ENCODE measurements around the gene MORN5.

DNA sequence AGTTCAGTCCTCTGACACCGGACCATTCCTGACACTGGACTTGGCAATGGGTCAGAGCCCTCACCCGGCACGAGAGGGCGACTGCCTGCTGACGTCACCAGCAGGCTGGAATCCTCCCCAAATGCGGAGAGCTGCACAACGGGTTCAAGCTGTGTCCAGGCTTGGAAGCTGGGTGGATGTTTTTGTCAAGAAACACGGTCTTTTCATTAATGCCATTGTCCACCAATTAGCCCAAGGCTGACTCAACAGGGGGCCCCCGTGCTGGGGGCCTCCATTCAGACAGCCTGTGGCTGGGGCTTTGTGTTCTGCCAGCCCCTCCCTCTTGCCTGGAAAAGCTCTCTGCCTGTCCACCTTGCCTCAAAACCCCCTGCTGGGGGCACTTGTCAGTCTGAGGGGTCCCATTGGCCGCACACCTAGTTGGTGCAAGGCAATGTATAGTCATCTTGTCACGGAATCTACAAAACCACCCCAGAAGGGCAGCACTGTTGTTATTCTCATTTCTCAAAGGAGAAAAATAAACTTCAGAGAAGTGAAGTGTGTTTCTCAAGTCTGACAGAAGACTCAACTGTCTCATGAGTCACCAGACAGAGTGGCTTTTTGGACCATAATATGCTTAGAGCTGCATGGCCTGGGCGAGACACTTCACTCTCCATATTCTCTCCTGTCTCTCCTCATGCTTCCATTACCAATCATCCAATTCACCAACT is 24.7 kb upstream of the MORN5 start:
- no peak for TF ChIP-seq EZH2 (IDR thresholded peaks at IDR 0.05; ENCODE audit: insufficient read depth, poor library complexity, severe bottlenecking)
- TF ChIP-seq EZH2phosphoT487 (IDR thresholded peaks at IDR 0.05; ENCODE audit: insufficient read depth, low read depth) = no peak

Measured in GM23248 (cell line).